CD14-positive monocyte (primary cell): ENCODE measurements around the gene LINC00237. TPM values are rescaled to one million over a fixed set of nuclear protein-coding genes. Genes with fewer than 3 reads are reported as not detected.

Experiments used
- DNase-seq, 3 donors: peaks; one replicate each; pipeline ENCODE4 v3.0.0-alpha.2; 2011 to 2022
- H2AFZ ChIP-seq: 2 replicates; pipeline ENCODE4 v1.6.0; 2012; ENCODE audit warnings: mild to moderate bottlenecking, low read depth, low read length, inconsistent platforms; ENCODE audit not compliant: insufficient read depth, poor library complexity, severe bottlenecking
- H3K27ac ChIP-seq, 2 donors: 1 replicate in 1 of 2; 2 replicates in 1 of 2; pipeline ENCODE4 v1.5.1; 2012 to 2013; ENCODE audit warnings: low read length in 2 of 2, control low read depth in 1 of 2, inconsistent platforms in 1 of 2, low read depth in 1 of 2, mild to moderate bottlenecking in 1 of 2
- H3K27me3 ChIP-seq, 2 donors: one replicate each; pipeline versions ENCODE4 v1.6.0 to v1.6.1; 2011 to 2013; ENCODE audit warnings: low read length in 2 of 2; ENCODE audit not compliant: control insufficient read depth in 2 of 2, insufficient read depth in 2 of 2
- H3K36me3 ChIP-seq, 2 donors: replicated peaks in 1 of 2; 1 replicate in 1 of 2; 2 replicates in 1 of 2; pipeline versions ENCODE4 v1.5.1 to v1.6.1; 2012 to 2013; ENCODE audit warnings: low read length in 2 of 2, control low read depth in 1 of 2, inconsistent platforms in 1 of 2, mild to moderate bottlenecking in 1 of 2; ENCODE audit not compliant: insufficient read depth in 2 of 2, control insufficient read depth in 1 of 2
- H3K4me1 ChIP-seq, 2 donors: 1 replicate in 1 of 2; 2 replicates in 1 of 2; pipeline versions ENCODE4 v1.5.1 to v1.6.1; 2012 to 2013; ENCODE audit warnings: low read length in 2 of 2, control low read depth in 1 of 2, inconsistent platforms in 1 of 2, mild to moderate bottlenecking in 1 of 2, moderate library complexity in 1 of 2; ENCODE audit not compliant: insufficient read depth in 2 of 2, control insufficient read depth in 1 of 2
- H3K4me2 ChIP-seq: replicated peaks from 2 replicates; pipeline ENCODE3; 2012; ENCODE audit warnings: low read length, moderate library complexity, mild to moderate bottlenecking; ENCODE audit not compliant: poor library complexity, severe bottlenecking; ENCODE audit errors: extremely low read depth
- H3K4me3 ChIP-seq, 3 experiments: fragments of 200-600 bp in 1 of 3; sonication (generic) in 1 of 3; replicated peaks in 1 of 3; 1 replicate in 2 of 3; 2 replicates in 1 of 3; pipeline ENCODE4 v1.5.1; 2011 to 2013; ENCODE audit warnings: low read length in 3 of 3, mild to moderate bottlenecking in 3 of 3, control low read depth in 2 of 3, low read depth in 2 of 3, inconsistent platforms in 1 of 3, moderate library complexity in 1 of 3
- H3K79me2 ChIP-seq: 2 replicates; pipeline ENCODE4 v1.6.0; 2012; ENCODE audit warnings: mild to moderate bottlenecking, control low read depth, inconsistent platforms, low read length, moderate library complexity; ENCODE audit not compliant: insufficient read depth
- H3K9ac ChIP-seq: 2 replicates; pipeline ENCODE4 v1.6.0; 2017; ENCODE audit warnings: low read length, mild to moderate bottlenecking; ENCODE audit not compliant: insufficient read depth, poor library complexity, severe bottlenecking
- H3K9me3 ChIP-seq, 2 donors: replicated peaks in 1 of 2; 1 replicate in 1 of 2; 2 replicates in 1 of 2; pipeline versions ENCODE4 v1.5.1 to v1.6.1; 2012 to 2013; ENCODE audit warnings: low read length in 2 of 2, control low read depth in 1 of 2; ENCODE audit not compliant: control insufficient read depth in 1 of 2, insufficient read depth in 1 of 2
- H4K20me1 ChIP-seq: 2 replicates; pipeline ENCODE4 v1.6.0; 2012; ENCODE audit warnings: mild to moderate bottlenecking, low read length, control low read depth, moderate library complexity; ENCODE audit not compliant: insufficient read depth
- H3K27ac Mint-ChIP-seq, 7 donors: one replicate each; pipeline ENCODE4 v1.8.0; 2020; ENCODE audit warnings: mild to moderate bottlenecking in 7 of 7, mixed read lengths in 7 of 7, moderate library complexity in 6 of 7, inconsistent platforms in 2 of 7
- H3K27me3 Mint-ChIP-seq, 3 donors: one replicate each; pipeline ENCODE4 v1.8.0; 2021 to 2022; ENCODE audit warnings: low read depth in 3 of 3, mild to moderate bottlenecking in 3 of 3, mixed read lengths in 3 of 3, moderate library complexity in 3 of 3, inconsistent platforms in 1 of 3
- H3K36me3 Mint-ChIP-seq, 2 donors: one replicate each; pipeline ENCODE4 v1.8.0; 2020; ENCODE audit warnings: mixed read lengths in 2 of 2, inconsistent platforms in 1 of 2, mild to moderate bottlenecking in 1 of 2
- H3K4me1 Mint-ChIP-seq: one replicate; pipeline ENCODE4 v1.8.0; 2020; ENCODE audit warnings: mild to moderate bottlenecking, mixed read lengths
- H3K4me3 Mint-ChIP-seq, 2 donors: one replicate each; pipeline ENCODE4 v1.8.0; 2020; ENCODE audit warnings: mild to moderate bottlenecking in 2 of 2, mixed read lengths in 2 of 2, moderate library complexity in 1 of 2
- H3K9me3 Mint-ChIP-seq, 7 donors: one replicate each; pipeline ENCODE4 v1.8.0; 2020 to 2022; ENCODE audit warnings: mixed read lengths in 7 of 7, mild to moderate bottlenecking in 6 of 7, moderate library complexity in 6 of 7, inconsistent platforms in 2 of 7
- WGBS: methylation state at CpG from one replicate; pipeline ENCODE4 v1.1.5; 2013; ENCODE audit warnings: missing lambda C conversion rate; ENCODE audit not compliant: insufficient coverage; 5-methylcytosine and 5-hydroxymethylcytosine counted together
- intact Hi-C, 2 donors: fragments of 100-400 bp; cut with micrococcal nuclease; formaldehyde crosslinking; loops; one replicate each; pipeline versions ENCODE4 v1.15.0 to v1.15.1; 2023
- polyA plus RNA-seq, 3 donors: library from polyadenylated mRNA; depleted of rRNA in 1 of 3; unstranded in 2 of 3; stranded (reverse) in 1 of 3; fragments of 300-500 nt in 2 of 3; fragments of >200 nt in 1 of 3; fragmentation: Illumina TruSeq in 2 of 3; gene quantifications; 1 replicate in 2 of 3; 2 replicates in 1 of 3; pipeline ENCODE4 v1.2.3, GENCODE V29; 2012 to 2021
- TF ChIP-seq, protein P1 (sequence below): fragments of 200-600 bp; IDR thresholded peaks from one replicate; pipeline ENCODE4 v1.8.0; 2022; ENCODE audit warnings: antibody characterized with exemption, mild to moderate bottlenecking

LINC00237 gene
- polyA plus RNA-seq, 3 donors, result 0.31 to 0.39 TPM; not detected in 1

- Histone ChIP-seq H3K9ac (no peak overlapping the region), H3K4me2 (peak overlapping the region; percentile 16), H3K4me3 (no peak overlapping the region), H3K79me2 (no peaks in the 10 kb centered on the region), H4K20me1 (no peaks in the 10 kb centered on the region), H3K27me3 (peaks cover 76 to 98% of the 10 kb centered on the region in 2 donors), H3K36me3 (no peaks in the 10 kb centered on the region), H2AFZ (no peak overlapping the region), H3K9me3 (peaks cover 6 to 46% of the 10 kb centered on the region in 2 donors), H3K27ac (no peak overlapping the region), H3K4me1 (peaks cover 33 to 41% of the 10 kb centered on the region in 2 donors)
- Mint-ChIP-seq H3K27me3 (peaks cover 84 to 98% (median 93%) of the 10 kb centered on the region in 3 donors), H3K9me3 (peaks cover 0 to 50% (median 27%) of the 10 kb centered on the region in 7 donors), H3K36me3 (peaks cover 2 to 16% of the 10 kb centered on the region in 2 donors), H3K4me1 (peaks cover 34% of the 10 kb centered on the region), H3K27ac (no peak overlapping the region), H3K4me3 (peak overlapping the region in 1 of 2 donors; percentile 81)
- intact Hi-C loops, result no loop called here
- TF ChIP-seq, protein P1, sequence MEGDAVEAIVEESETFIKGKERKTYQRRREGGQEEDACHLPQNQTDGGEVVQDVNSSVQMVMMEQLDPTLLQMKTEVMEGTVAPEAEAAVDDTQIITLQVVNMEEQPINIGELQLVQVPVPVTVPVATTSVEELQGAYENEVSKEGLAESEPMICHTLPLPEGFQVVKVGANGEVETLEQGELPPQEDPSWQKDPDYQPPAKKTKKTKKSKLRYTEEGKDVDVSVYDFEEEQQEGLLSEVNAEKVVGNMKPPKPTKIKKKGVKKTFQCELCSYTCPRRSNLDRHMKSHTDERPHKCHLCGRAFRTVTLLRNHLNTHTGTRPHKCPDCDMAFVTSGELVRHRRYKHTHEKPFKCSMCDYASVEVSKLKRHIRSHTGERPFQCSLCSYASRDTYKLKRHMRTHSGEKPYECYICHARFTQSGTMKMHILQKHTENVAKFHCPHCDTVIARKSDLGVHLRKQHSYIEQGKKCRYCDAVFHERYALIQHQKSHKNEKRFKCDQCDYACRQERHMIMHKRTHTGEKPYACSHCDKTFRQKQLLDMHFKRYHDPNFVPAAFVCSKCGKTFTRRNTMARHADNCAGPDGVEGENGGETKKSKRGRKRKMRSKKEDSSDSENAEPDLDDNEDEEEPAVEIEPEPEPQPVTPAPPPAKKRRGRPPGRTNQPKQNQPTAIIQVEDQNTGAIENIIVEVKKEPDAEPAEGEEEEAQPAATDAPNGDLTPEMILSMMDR, result no peak
- DNase-seq, result no peak
- 2% methylated on average over 41 of the region's 50 CpGs for WGBS
Observed at GRCh38 chr20:21105429-21106170, 558 bp downstream of the LINC00237 start.

GRCh38 chr20:21104921-21105320 lies 1.2 kb downstream of the LINC00237 start:
- H3K27ac Mint-ChIP-seq, result no peak overlapping the region
- peaks cover 38% of the 10 kb centered on the region for H3K4me1 Mint-ChIP-seq
- H2AFZ ChIP-seq, result no peak overlapping the region
- H3K27me3 Mint-ChIP-seq, result peaks cover 80 to 96% (median 90%) of the 10 kb centered on the region in 3 donors
- H3K9me3 Mint-ChIP-seq, result peaks cover 0 to 50% (median 27%) of the 10 kb centered on the region in 7 donors
- H4K20me1 ChIP-seq, result no peaks in the 10 kb centered on the region
- H3K4me3 Mint-ChIP-seq, result peak overlapping the region in 1 of 2 donors; percentile 97
- peaks cover 6 to 46% of the 10 kb centered on the region in 2 donors for H3K9me3 ChIP-seq
- no peak for DNase-seq
- WGBS, result 8% methylated on average over 13 of the region's 16 CpGs
- H3K4me2 ChIP-seq, result no peak overlapping the region
- intact Hi-C loops, result no loop called here
- H3K36me3 ChIP-seq, result no peaks in the 10 kb centered on the region
- H3K4me3 ChIP-seq, result no peak overlapping the region
- peaks cover 35 to 48% of the 10 kb centered on the region in 2 donors for H3K4me1 ChIP-seq
- H3K9ac ChIP-seq, result no peak overlapping the region
- TF ChIP-seq, protein P1, result no peak
- no peaks in the 10 kb centered on the region for H3K79me2 ChIP-seq
- no peak overlapping the region for H3K27ac ChIP-seq
- peaks cover 73 to 92% of the 10 kb centered on the region in 2 donors for H3K27me3 ChIP-seq
- H3K36me3 Mint-ChIP-seq, result peaks cover 2 to 16% of the 10 kb centered on the region in 2 donors
